ENCODE measurements around the gene ERC1.
"Not testable (repeated sequence)": the region's sequence is repeated elsewhere in the genome, so short reads cannot be mapped to it uniquely, and the experiment has no call there.

- not testable (repeated sequence) for TF ChIP-seq CTCF (IDR thresholded peaks at IDR 0.05; ENCODE audit: low read depth, low read length, poor library complexity, severe bottlenecking); EZH2phosphoT487 (IDR thresholded peaks at IDR 0.05; ENCODE audit: borderline replicate concordance, low read length)
Measured at GRCh38 chr12:1099618-1100017, 108.6 kb downstream of the ERC1 start.

Data from DOHH2 (cell line).